ENCODE results near the gene MACF1. TPM values are rescaled to one million over a fixed set of nuclear protein-coding genes. Genes with fewer than 3 reads are reported as not detected.

MACF1 gene
- total RNA-seq, 1 donor = 284 TPM

DNA sequence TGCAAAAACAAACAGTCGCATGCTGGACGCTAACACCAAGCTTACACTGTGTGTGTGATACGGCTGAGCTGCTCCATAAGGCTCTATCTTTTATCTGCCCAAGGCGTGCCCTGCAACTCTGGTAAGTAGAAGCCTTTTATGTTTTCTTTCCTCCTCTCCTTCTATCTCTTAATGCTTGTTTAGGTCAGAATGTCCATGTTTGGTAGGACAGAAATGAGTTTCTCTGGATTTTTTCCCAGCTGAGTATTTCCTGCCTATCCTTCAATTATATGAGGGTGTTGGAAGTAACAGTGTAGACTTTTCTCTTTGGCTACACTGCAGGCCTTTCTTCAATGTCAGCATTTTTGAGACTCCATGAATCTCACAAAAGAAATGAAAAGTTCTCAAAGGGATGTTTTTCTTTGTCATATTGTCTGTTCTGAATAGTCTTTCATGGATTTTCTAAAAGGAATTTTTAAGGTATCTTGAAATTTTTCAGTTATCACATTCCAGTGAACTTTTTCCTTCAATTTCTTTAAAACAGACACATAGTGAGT lies 124.2 kb downstream of the MACF1 start:
- DNase-seq (ENCODE audit: low read depth) = no peak
- TF ChIP-seq, protein P1, sequence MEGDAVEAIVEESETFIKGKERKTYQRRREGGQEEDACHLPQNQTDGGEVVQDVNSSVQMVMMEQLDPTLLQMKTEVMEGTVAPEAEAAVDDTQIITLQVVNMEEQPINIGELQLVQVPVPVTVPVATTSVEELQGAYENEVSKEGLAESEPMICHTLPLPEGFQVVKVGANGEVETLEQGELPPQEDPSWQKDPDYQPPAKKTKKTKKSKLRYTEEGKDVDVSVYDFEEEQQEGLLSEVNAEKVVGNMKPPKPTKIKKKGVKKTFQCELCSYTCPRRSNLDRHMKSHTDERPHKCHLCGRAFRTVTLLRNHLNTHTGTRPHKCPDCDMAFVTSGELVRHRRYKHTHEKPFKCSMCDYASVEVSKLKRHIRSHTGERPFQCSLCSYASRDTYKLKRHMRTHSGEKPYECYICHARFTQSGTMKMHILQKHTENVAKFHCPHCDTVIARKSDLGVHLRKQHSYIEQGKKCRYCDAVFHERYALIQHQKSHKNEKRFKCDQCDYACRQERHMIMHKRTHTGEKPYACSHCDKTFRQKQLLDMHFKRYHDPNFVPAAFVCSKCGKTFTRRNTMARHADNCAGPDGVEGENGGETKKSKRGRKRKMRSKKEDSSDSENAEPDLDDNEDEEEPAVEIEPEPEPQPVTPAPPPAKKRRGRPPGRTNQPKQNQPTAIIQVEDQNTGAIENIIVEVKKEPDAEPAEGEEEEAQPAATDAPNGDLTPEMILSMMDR (IDR thresholded peaks at IDR 0.05; ENCODE audit: insufficient read depth, low read length) = no peak

DNA sequence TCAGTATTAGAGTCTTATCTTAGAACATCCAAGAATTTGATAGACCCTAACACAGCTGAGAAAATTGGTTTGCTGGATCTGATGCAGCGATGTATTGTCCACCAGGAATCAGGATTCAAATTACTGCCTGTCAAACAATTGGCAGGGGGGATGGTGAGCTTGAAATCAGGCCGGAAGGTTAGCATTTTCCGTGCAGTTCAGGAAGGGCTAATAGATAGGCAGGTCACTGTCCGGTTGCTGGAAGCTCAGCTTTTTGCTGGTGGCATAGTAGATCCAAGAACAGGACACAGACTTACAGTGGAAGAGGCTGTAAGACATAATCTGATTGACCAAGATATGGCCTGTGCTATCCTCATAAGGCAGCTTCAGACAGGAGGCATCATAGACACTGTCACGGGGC lies 127.2 kb downstream of the MACF1 start:
- H3K4me3 ChIP-seq (ENCODE audit: low read depth, low read length) = no peak overlapping the region
- TF ChIP-seq, protein P1 (IDR thresholded peaks at IDR 0.05; ENCODE audit: insufficient read depth, low read length) = no peak
- DNase-seq (ENCODE audit: low read depth) = no peak

More for the DNA sequence above, 124.2 kb downstream of the MACF1 start:
- H3K4me3 ChIP-seq (ENCODE audit: low read depth, low read length) = no peak overlapping the region

DNA sequence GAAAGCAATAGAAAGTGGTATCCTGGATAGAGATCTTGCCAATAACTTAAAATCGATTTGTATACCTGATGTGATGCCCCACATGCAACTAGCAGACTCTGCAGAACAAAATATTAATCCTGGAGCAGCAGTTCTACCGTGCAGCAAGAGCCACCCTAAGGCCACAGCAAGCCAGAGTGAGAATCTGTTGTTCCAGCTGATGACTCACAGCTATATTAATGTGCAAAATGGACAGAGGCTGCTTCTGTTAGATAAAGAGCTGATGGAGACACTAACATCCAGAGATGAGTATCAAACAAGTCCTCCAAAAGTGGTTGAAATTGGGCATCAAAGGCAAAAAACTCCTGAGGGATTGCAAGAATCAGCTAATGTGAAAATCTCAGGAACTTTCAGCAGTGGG lies 127.8 kb downstream of the MACF1 start:
- H3K4me3 ChIP-seq (ENCODE audit: low read depth, low read length) = no peak overlapping the region
- TF ChIP-seq, protein P1 (IDR thresholded peaks at IDR 0.05; ENCODE audit: insufficient read depth, low read length) = no peak
- DNase-seq (ENCODE audit: low read depth) = peak; percentile 25

DNA sequence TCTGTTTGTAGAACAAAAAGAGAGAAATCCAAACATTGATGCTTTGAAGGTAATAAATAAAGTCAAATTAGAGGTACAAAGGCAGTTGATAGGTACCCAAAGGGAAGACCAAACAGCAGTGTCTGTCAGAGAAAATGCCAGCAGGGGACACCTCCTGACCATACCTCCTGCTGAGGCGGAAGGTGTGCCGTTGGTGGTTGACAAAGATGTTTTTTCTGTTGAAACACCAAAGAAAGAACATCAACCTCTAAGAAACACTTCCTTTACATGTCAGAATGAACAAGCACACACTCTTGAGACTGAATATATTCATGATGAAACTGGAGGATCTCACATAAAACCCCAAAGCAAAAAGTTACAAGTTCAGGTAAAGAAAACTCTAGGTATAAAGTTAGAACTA lies 128.3 kb downstream of the MACF1 start:
- no peak for DNase-seq (ENCODE audit: low read depth)

DNA sequence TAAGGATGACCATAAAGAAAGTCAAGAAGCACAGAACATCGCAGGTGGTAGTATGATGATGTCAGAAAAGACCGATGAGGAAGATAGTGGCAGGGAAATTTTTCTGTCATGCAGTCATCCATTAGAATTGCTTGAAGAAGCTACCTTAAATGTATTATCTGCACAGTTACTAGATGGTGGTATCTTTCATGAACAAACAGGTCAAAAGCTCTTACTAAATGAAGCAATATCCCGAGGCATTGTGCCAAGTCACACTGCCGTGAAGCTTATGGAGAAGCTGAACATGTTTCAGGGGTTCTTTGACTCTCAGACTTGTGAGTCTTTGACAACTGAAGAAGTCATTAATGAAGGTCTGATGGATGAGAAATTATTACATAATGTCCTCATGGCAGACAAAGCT lies 128.8 kb downstream of the MACF1 start:
- TF ChIP-seq, protein P1 (IDR thresholded peaks at IDR 0.05; ENCODE audit: insufficient read depth, low read length) = no peak
- DNase-seq (ENCODE audit: low read depth) = peak; percentile 35

More for the DNA sequence above, 128.3 kb downstream of the MACF1 start:
- H3K4me3 ChIP-seq (ENCODE audit: low read depth, low read length) = no peak overlapping the region
- TF ChIP-seq, protein P1 (IDR thresholded peaks at IDR 0.05; ENCODE audit: insufficient read depth, low read length) = no peak

DNA sequence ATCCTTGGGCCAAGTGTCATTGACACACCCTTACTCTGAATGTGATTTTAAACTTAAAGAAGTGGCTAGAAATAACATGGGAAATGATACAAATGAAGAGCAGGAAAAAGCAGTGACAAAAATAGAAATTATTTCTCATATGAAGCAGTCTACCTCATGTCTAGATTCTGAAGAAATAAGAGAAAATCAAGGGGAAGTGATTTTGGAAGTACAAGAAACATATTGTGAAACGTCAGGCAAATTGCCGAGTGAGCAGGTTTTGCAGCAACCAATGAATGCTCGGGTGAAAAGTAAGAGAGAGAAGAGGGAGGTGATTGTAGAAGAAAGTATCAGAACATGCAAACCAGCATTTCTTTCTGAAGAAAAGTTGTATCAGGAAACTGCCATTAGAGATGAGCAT lies 130.7 kb downstream of the MACF1 start:
- peak; percentile 18 for DNase-seq (ENCODE audit: low read depth)
- no peak overlapping the region for H3K4me3 ChIP-seq (ENCODE audit: low read depth, low read length)
- TF ChIP-seq, protein P1 (IDR thresholded peaks at IDR 0.05; ENCODE audit: insufficient read depth, low read length) = no peak

More for the DNA sequence above, 128.8 kb downstream of the MACF1 start:
- no peak overlapping the region for H3K4me3 ChIP-seq (ENCODE audit: low read depth, low read length)

DNA sequence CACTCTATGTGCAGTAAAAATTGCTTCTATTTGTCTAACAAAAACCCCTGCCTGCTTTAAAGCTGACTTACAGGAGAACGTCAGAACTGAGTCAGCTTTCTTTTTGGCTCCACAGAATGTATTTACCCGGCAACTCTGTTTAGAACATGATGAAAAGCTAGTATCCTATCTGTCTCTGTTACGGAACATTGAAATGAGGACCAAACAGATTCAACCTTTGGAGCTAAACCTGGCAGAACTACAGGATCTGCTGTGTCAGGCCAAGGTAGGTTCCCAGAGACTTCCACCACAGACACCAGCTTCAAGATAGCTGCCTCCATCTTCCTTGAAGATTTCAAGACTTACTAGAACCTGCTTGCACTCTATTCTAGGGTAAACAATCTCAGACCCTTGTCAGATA lies 132.6 kb downstream of the MACF1 start:
- H3K4me3 ChIP-seq (ENCODE audit: low read depth, low read length) = no peak overlapping the region
- TF ChIP-seq, protein P1 (IDR thresholded peaks at IDR 0.05; ENCODE audit: insufficient read depth, low read length) = no peak
- no peak for DNase-seq (ENCODE audit: low read depth)

Measured in fibroblast of the aortic adventitia (primary cell).